Measurements from ENCODE around the gene HPCA. TPM values are rescaled to one million over a fixed set of nuclear protein-coding genes. Genes with fewer than 3 reads are reported as not detected.

Gene HPCA
- total and polyA plus RNA-seq, 2 of the 13 experiments (the other 11 are each of a cell fraction or from before 2014, with no cell fraction given), result not detected

- TF ChIP-seq SMAD3 (CRISPR knock-in tag; IDR thresholded peaks at IDR 0.05) (peak; percentile 91), RCOR2 (CRISPR knock-in tag; IDR thresholded peaks at IDR 0.05) (peak; percentile 87; the same call in 1 of the 2 replicates), TOE1 (CRISPR knock-in tag; IDR thresholded peaks at IDR 0.05) (no peak), ZFX (CRISPR knock-in tag; IDR thresholded peaks at IDR 0.05; ENCODE audit: low read depth) (peak; percentile 32; the same call in 1 of the 2 replicates), THAP11 (CRISPR knock-in tag; IDR thresholded peaks at IDR 0.05) (peak; percentile 73), MIXL1 (CRISPR knock-in tag; IDR thresholded peaks at IDR 0.05) (peak; percentile 62), PAXIP1 (CRISPR knock-in tag; conservative IDR thresholded peaks at IDR 0.05) (peak; percentile 96), DMAP1 (CRISPR knock-in tag; IDR thresholded peaks at IDR 0.05) (peak; percentile 45; the same call in 1 of the 2 replicates), STAG1 (CRISPR knock-in tag; IDR thresholded peaks at IDR 0.05) (peak; percentile 18; the same call in 1 of the 2 replicates), HNF1B (CRISPR knock-in tag; IDR thresholded peaks at IDR 0.05) (peak; percentile 93), CBX1 (IDR thresholded peaks at IDR 0.05; ENCODE audit: low read depth) (peak; percentile 47), ZNF407 (CRISPR knock-in tag; IDR thresholded peaks at IDR 0.05; ENCODE audit: not compliant biosample characterization) (no peak), DZIP1 (CRISPR knock-in tag; IDR thresholded peaks at IDR 0.05) (no peak), CREB1 (IDR thresholded peaks at IDR 0.05) (no peak), CREB1 (CRISPR knock-in tag; IDR thresholded peaks at IDR 0.05) (peak; percentile 82)
Observed at GRCh38 chr1:32933742-32934322, 47.5 kb downstream of the HPCA start (continued).
